Panc1 (cell line): ENCODE measurements around the gene CFAP20DC. TPM values are rescaled to one million over a fixed set of nuclear protein-coding genes. Genes with fewer than 3 reads are reported as not detected.

ENCODE experiments used
- ATAC-seq: fragments of 200-7000 bp; cut with Tn5 transposase; 2 replicates; pipeline ENCODE4 v1.9.1; 2020; ENCODE audit warnings: mild to moderate bottlenecking, moderate library complexity
- BruUV-seq: library from RNA; stranded (reverse); fragments of 400-500 nt; replicated peaks from 2 replicates; lab custom pipeline; 2021; lab: Mats Ljungman, UMichigan
- CTCF ChIA-PET: fragments of 300-600 bp; sonication (Branson Sonifier 250); formaldehyde crosslinking; loops from one replicate; lab custom pipeline; 2022; ENCODE audit warnings: antibody characterized with exemption; lab: Charles Lee
- POLR2A ChIA-PET: fragments of 300-600 bp; sonication (Branson Sonifier 250); formaldehyde crosslinking; loops from one replicate; lab custom pipeline; 2022; ENCODE audit warnings: antibody characterized with exemption; lab: Charles Lee
- DNase-seq: peaks from one replicate; pipeline ENCODE4 v3.0.0-alpha.2; 2010; ENCODE audit warnings: low read depth, low spot score
- H3K27ac ChIP-seq: 2 replicates; pipeline ENCODE4 v1.5.1; 2011; ENCODE audit warnings: mild to moderate bottlenecking, low read length, inconsistent platforms
- H3K27me3 ChIP-seq: fragments of 200-500 bp; sonication (Bioruptor generic); 2 replicates; pipeline ENCODE4 v1.6.0; 2014; ENCODE audit warnings: low read length, inconsistent platforms; ENCODE audit not compliant: control insufficient read depth, insufficient read depth
- H3K36me3 ChIP-seq: fragments of 200-500 bp; sonication (Bioruptor generic); 2 replicates; pipeline ENCODE4 v1.5.1; 2014; ENCODE audit warnings: inconsistent platforms, mild to moderate bottlenecking, low read length, moderate library complexity; ENCODE audit not compliant: control insufficient read depth, insufficient read depth
- H3K4me1 ChIP-seq: 2 replicates; pipeline ENCODE4 v1.5.1; 2011; ENCODE audit warnings: inconsistent platforms, mild to moderate bottlenecking, low read length, moderate library complexity; ENCODE audit not compliant: control insufficient read depth, insufficient read depth
- H3K4me3 ChIP-seq, 2 experiments: 2 replicates each; pipeline ENCODE4 v1.5.1; 2011 to 2012; ENCODE audit warnings: low read depth in 2 of 2, low read length in 2 of 2, mild to moderate bottlenecking in 2 of 2, inconsistent platforms in 1 of 2, moderate library complexity in 1 of 2
- H3K9me3 ChIP-seq: fragments of 200-500 bp; sonication (Bioruptor generic); 2 replicates; pipeline ENCODE4 v1.5.1; 2014; ENCODE audit warnings: low read depth, mild to moderate bottlenecking, inconsistent platforms, low read length, moderate library complexity; ENCODE audit not compliant: control insufficient read depth, insufficient read depth
- POLR2AphosphoS5 ChIP-seq: IDR thresholded peaks from 2 replicates; pipeline ENCODE4 v1.6.1; 2012; ENCODE audit warnings: mild to moderate bottlenecking, low read depth, low read length, moderate library complexity
- SIN3A ChIP-seq: IDR thresholded peaks from 2 replicates; pipeline ENCODE4 v1.6.1; 2012; ENCODE audit warnings: low read depth, mild to moderate bottlenecking, low read length, moderate library complexity, borderline replicate concordance; ENCODE audit not compliant: insufficient read depth
- TCF7L2 ChIP-seq: IDR thresholded peaks from 2 replicates; pipeline ENCODE4 v1.6.1; 2011; ENCODE audit warnings: mild to moderate bottlenecking, low read depth, low read length, inconsistent platforms
- in situ Hi-C: cut with HindIII; loops from 2 replicates; pipeline ENCODE4 v1.10.0; 2016; ENCODE audit warnings: low sequenced_read_pairs, low pct_unique_long_range_greater_than_20kb
- intact Hi-C: fragments of 100-400 bp; cut with micrococcal nuclease; formaldehyde crosslinking; loops from one replicate; pipeline ENCODE4 v1.10.0; 2022; ENCODE audit not compliant: unreplicated experiment
- total RNA-seq: library from RNA; stranded (reverse); gene quantifications from one replicate; pipeline ENCODE4 v1.2.1, GENCODE V29; 2021; ENCODE audit not compliant: unreplicated experiment
- TF ChIP-seq, protein P1 (sequence below), 2 experiments: IDR thresholded peaks; 2 replicates each; pipeline ENCODE4 v1.6.1; 2011 to 2012; ENCODE audit warnings: low read depth in 2 of 2, control low read depth in 1 of 2, low read length in 1 of 2, mild to moderate bottlenecking in 1 of 2, moderate library complexity in 1 of 2; ENCODE audit not compliant: insufficient read depth in 1 of 2
- TF ChIP-seq, protein P2 (sequence below): fragments of 450-650 bp; IDR thresholded peaks from 2 replicates; pipeline ENCODE4 v1.5.1; 2017; ENCODE audit warnings: mild to moderate bottlenecking

The CFAP20DC gene
- total RNA-seq, 1 experiment from 2014 or later: 4.0 TPM

DNA sequence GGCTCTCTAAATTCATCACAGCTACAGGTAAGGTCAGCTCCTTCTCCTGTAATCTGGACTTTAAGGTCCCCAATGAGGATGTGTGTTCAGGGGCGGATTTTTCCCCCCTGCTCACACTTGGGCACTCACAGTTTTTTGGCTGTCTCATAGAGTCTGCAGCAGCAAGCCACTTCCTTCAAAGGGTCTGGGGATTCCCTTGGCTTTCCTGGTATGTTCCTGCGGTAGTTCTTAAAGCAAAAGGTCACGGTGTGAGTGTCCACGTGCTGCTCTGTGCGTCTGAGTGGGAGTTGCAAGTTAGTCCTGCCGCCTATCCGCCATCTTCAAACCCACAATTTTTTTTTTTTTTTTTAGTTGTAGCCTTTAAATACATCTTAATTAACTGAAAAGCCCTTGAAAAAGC is 15.4 kb upstream of the CFAP20DC start:
- intact Hi-C loops (no loop called here), in situ Hi-C loops (no loop called here)
- POLR2A ChIA-PET: no interaction called here
- no peak for DNase-seq
- Histone ChIP-seq H3K27me3 (no peaks in the 10 kb centered on the region), H3K9me3 (no peaks in the 10 kb centered on the region), H3K4me3 (no peak overlapping the region), H3K27ac (no peak overlapping the region), H3K36me3 (no peaks in the 10 kb centered on the region), H3K4me1 (no peaks in the 10 kb centered on the region)
- no peak for ATAC-seq
- no TSS peak for BruUV-seq
- TF ChIP-seq TCF7L2: no peak
- TF ChIP-seq, protein P1, sequence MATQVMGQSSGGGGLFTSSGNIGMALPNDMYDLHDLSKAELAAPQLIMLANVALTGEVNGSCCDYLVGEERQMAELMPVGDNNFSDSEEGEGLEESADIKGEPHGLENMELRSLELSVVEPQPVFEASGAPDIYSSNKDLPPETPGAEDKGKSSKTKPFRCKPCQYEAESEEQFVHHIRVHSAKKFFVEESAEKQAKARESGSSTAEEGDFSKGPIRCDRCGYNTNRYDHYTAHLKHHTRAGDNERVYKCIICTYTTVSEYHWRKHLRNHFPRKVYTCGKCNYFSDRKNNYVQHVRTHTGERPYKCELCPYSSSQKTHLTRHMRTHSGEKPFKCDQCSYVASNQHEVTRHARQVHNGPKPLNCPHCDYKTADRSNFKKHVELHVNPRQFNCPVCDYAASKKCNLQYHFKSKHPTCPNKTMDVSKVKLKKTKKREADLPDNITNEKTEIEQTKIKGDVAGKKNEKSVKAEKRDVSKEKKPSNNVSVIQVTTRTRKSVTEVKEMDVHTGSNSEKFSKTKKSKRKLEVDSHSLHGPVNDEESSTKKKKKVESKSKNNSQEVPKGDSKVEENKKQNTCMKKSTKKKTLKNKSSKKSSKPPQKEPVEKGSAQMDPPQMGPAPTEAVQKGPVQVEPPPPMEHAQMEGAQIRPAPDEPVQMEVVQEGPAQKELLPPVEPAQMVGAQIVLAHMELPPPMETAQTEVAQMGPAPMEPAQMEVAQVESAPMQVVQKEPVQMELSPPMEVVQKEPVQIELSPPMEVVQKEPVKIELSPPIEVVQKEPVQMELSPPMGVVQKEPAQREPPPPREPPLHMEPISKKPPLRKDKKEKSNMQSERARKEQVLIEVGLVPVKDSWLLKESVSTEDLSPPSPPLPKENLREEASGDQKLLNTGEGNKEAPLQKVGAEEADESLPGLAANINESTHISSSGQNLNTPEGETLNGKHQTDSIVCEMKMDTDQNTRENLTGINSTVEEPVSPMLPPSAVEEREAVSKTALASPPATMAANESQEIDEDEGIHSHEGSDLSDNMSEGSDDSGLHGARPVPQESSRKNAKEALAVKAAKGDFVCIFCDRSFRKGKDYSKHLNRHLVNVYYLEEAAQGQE (IDR thresholded peaks at IDR 0.05; ENCODE audit: insufficient read depth in 1 of 2, low read depth in 2 of 2, low read length in 1 of 2): no peak
- no peak for TF ChIP-seq POLR2AphosphoS5
- TF ChIP-seq, protein P2, sequence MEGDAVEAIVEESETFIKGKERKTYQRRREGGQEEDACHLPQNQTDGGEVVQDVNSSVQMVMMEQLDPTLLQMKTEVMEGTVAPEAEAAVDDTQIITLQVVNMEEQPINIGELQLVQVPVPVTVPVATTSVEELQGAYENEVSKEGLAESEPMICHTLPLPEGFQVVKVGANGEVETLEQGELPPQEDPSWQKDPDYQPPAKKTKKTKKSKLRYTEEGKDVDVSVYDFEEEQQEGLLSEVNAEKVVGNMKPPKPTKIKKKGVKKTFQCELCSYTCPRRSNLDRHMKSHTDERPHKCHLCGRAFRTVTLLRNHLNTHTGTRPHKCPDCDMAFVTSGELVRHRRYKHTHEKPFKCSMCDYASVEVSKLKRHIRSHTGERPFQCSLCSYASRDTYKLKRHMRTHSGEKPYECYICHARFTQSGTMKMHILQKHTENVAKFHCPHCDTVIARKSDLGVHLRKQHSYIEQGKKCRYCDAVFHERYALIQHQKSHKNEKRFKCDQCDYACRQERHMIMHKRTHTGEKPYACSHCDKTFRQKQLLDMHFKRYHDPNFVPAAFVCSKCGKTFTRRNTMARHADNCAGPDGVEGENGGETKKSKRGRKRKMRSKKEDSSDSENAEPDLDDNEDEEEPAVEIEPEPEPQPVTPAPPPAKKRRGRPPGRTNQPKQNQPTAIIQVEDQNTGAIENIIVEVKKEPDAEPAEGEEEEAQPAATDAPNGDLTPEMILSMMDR: no peak
- TF ChIP-seq SIN3A: no peak
- CTCF ChIA-PET: no interaction called here

DNA sequence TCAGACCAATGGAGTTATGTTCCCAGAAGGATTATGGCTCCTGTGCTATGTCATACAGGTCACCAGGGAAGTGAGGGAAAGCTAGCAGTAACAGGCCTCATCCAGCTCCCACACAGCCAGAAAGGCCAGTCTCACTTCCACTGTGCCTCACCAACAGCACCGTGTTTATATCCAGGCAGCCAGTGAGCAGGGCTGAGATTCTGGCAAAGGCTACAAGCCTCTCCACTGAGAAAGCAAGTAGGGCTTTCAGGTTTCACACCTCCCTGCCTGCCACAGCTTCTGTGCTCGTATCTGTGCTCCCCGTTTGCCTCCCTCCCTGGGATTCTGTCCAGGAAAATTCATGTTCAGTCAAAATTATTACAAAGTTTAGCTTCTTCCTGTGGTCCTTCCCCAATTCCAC is 14.9 kb upstream of the CFAP20DC start:
- ChIA-PET CTCF (interaction anchor here (0.6 kb wide), 1 partner anchor 15 kb away, joined by 5 read pairs; no protein-coding TSS in a partner anchor), POLR2A (no interaction called here)
- H3K4me3 ChIP-seq: no peak overlapping the region
- in situ Hi-C loops: no loop called here
- H3K36me3 ChIP-seq: no peaks in the 10 kb centered on the region
- H3K9me3 ChIP-seq: no peaks in the 10 kb centered on the region
- no peaks in the 10 kb centered on the region for H3K27me3 ChIP-seq
- BruUV-seq: no TSS peak
- ATAC-seq: no peak
- intact Hi-C loops: no loop called here
- TF ChIP-seq, protein P2: no peak
- no peak for TF ChIP-seq TCF7L2
- TF ChIP-seq, protein P1 (IDR thresholded peaks at IDR 0.05; ENCODE audit: insufficient read depth in 1 of 2, low read depth in 2 of 2, low read length in 1 of 2): no peak
- no peak for TF ChIP-seq POLR2AphosphoS5
- TF ChIP-seq SIN3A: no peak
- DNase-seq: no peak
- H3K4me1 ChIP-seq: no peaks in the 10 kb centered on the region
- H3K27ac ChIP-seq: no peak overlapping the region
